HG02840 (cell line): ENCODE measurements around the gene SEMA3E.

ENCODE experiments used
- ATAC-seq: cut with Tn5 transposase; IDR thresholded peaks from one replicate; pipeline ENCODE4 v1.9.1; 2021; ENCODE audit warnings: mild to moderate bottlenecking, moderate library complexity, moderate number of reproducible peaks; ENCODE audit not compliant: unreplicated experiment, low FRiP score

SEMA3E gene

GRCh38 chr7:83643012-83643411, 5.9 kb downstream of the SEMA3E start:
- ATAC-seq = no peak

- no peak for ATAC-seq
Observed at GRCh38 chr7:83640731-83641537, 8.0 kb downstream of the SEMA3E start.

GRCh38 chr7:83640240-83640639, 8.7 kb downstream of the SEMA3E start:
- no peak for ATAC-seq

- ATAC-seq = no peak
Observed at GRCh38 chr7:83633516-83633915, 15.4 kb downstream of the SEMA3E start.

- no peak for ATAC-seq
Observed at GRCh38 chr7:83629117-83629880, 19.6 kb downstream of the SEMA3E start.

- ATAC-seq = no peak
Observed at GRCh38 chr7:83617858-83618257, 31.1 kb downstream of the SEMA3E start.

- no peak for ATAC-seq
Observed at GRCh38 chr7:83614112-83614511, 34.8 kb downstream of the SEMA3E start.

- ATAC-seq = no peak
Observed at GRCh38 chr7:83613232-83613631, 35.7 kb downstream of the SEMA3E start.

GRCh38 chr7:83611776-83612175, 37.2 kb downstream of the SEMA3E start:
- ATAC-seq = no peak

- ATAC-seq = no peak
Observed at GRCh38 chr7:83610649-83611304, 38.2 kb downstream of the SEMA3E start.

GRCh38 chr7:83608716-83609115, 40.2 kb downstream of the SEMA3E start:
- ATAC-seq = no peak

- ATAC-seq = no peak
Observed at GRCh38 chr7:83603649-83604048, 45.3 kb downstream of the SEMA3E start.

- no peak for ATAC-seq
Observed at GRCh38 chr7:83599131-83599530, 49.8 kb downstream of the SEMA3E start.

- ATAC-seq = no peak
Observed at GRCh38 chr7:83593921-83594475, 54.9 kb downstream of the SEMA3E start.

GRCh38 chr7:83588602-83589240, 60.2 kb downstream of the SEMA3E start:
- ATAC-seq = no peak

GRCh38 chr7:83586281-83586680, 62.7 kb downstream of the SEMA3E start:
- ATAC-seq = no peak

GRCh38 chr7:83581667-83582435, 67.1 kb downstream of the SEMA3E start:
- ATAC-seq = no peak

- ATAC-seq = no peak
Observed at GRCh38 chr7:83579740-83580139, 69.2 kb downstream of the SEMA3E start.

- ATAC-seq = no peak
Observed at GRCh38 chr7:83575436-83575835, 73.5 kb downstream of the SEMA3E start.

- ATAC-seq = no peak
Observed at GRCh38 chr7:83574616-83575015, 74.3 kb downstream of the SEMA3E start.
